Measurements from ENCODE around the gene SPRY1. TPM values are rescaled to one million over a fixed set of nuclear protein-coding genes. Genes with fewer than 3 reads are reported as not detected.

SPRY1 gene
- total and polyA plus RNA-seq, 2 of the 8 experiments (the other 6 are each of a cell fraction or from before 2014, with no cell fraction given), result 11.7 to 56.2 TPM

DNA sequence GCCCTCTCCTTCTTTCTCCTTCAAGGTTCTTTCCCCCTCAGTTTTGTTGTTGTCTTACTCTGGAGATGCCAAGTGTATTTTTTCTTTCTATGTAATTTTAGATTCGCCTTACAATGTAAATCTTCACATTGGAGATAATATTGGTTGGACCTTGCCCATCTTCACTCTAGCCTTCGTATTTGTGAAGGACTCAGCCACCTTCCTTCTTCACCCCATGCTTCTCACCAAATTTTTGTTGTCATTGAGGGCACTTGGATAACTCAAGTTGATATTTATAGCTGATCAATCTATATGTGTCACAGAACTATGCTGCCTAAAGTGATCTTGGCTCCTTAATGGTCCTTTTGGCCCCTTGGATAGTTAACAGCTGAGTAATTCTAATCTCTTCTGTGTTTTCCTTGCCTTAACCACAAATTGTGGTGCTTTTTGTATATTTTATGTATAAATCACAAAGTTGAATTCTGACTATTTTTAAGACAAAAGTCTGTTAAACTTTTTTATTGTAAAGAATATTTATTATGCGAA lies 6.5 kb downstream of the SPRY1 start (continued):
- no peak for TF ChIP-seq YY1 (IDR thresholded peaks at IDR 0.05; ENCODE audit: low read depth, low read length)
- no peak for TF ChIP-seq CBX8 (IDR thresholded peaks at IDR 0.05; ENCODE audit: borderline replicate concordance, low read depth, low read length)
- no peak for TF ChIP-seq GABPA (IDR thresholded peaks at IDR 0.05; ENCODE audit: borderline replicate concordance, insufficient read depth, low read length)
- no peak for TF ChIP-seq SIRT6 (IDR thresholded peaks at IDR 0.05; ENCODE audit: low read length)
- no peak for TF ChIP-seq NRF1 (IDR thresholded peaks at IDR 0.05; ENCODE audit: low read depth, low read length)
